GM21576 (cell line): Measurements from ENCODE around the gene FMN2.
"Not testable (repeated sequence)": the region's sequence is repeated elsewhere in the genome, so short reads cannot be mapped to it uniquely, and the experiment has no call there.

Experiments
- ATAC-seq: cut with Tn5 transposase; IDR thresholded peaks from one replicate; pipeline ENCODE4 v1.9.1; 2021; ENCODE audit warnings: mild to moderate bottlenecking, moderate library complexity; ENCODE audit not compliant: unreplicated experiment

FMN2 gene

GRCh38 chr1:240134596-240134995, 42.9 kb downstream of the FMN2 start:
- no peak for ATAC-seq

GRCh38 chr1:240136402-240136801, 44.7 kb downstream of the FMN2 start:
- ATAC-seq, result no peak

- ATAC-seq, result no peak
These were observed 47.2 kb downstream of the FMN2 start for GRCh38 chr1:240138867-240139266.

GRCh38 chr1:240139511-240139910, 47.8 kb downstream of the FMN2 start:
- no peak for ATAC-seq

GRCh38 chr1:240145120-240145519, 53.4 kb downstream of the FMN2 start:
- ATAC-seq, result no peak

- ATAC-seq, result no peak
These were observed 56.6 kb downstream of the FMN2 start for GRCh38 chr1:240148333-240148732.

- no peak for ATAC-seq
These were observed 57.9 kb downstream of the FMN2 start for GRCh38 chr1:240149484-240150094.

- no peak for ATAC-seq
These were observed 59.6 kb downstream of the FMN2 start for GRCh38 chr1:240151136-240151735.

GRCh38 chr1:240152611-240153297, 61.1 kb downstream of the FMN2 start:
- no peak for ATAC-seq

GRCh38 chr1:240155605-240156004, 63.9 kb downstream of the FMN2 start:
- ATAC-seq, result no peak

- no peak for ATAC-seq
These were observed 73.1 kb downstream of the FMN2 start for GRCh38 chr1:240164742-240165141.

GRCh38 chr1:240169188-240169587, 77.5 kb downstream of the FMN2 start:
- ATAC-seq, result no peak

GRCh38 chr1:240170266-240170665, 78.6 kb downstream of the FMN2 start:
- ATAC-seq, result no peak

GRCh38 chr1:240170806-240171205, 79.1 kb downstream of the FMN2 start:
- ATAC-seq, result no peak

- ATAC-seq, result no peak
These were observed 80.2 kb downstream of the FMN2 start for GRCh38 chr1:240171907-240172306.

- no peak for ATAC-seq
These were observed 82.2 kb downstream of the FMN2 start for GRCh38 chr1:240173836-240174235.

- ATAC-seq, result no peak
These were observed 83.1 kb downstream of the FMN2 start for GRCh38 chr1:240174734-240175133.

- no peak for ATAC-seq
These were observed 86.7 kb downstream of the FMN2 start for GRCh38 chr1:240178366-240178765.

GRCh38 chr1:240184682-240185081, 93.0 kb downstream of the FMN2 start:
- ATAC-seq, result not testable (repeated sequence)

- ATAC-seq, result no peak
These were observed 96.5 kb downstream of the FMN2 start for GRCh38 chr1:240188139-240188538.

GRCh38 chr1:240189386-240189989, 97.8 kb downstream of the FMN2 start:
- peak; percentile 79 for ATAC-seq

- no peak for ATAC-seq
These were observed 99.3 kb downstream of the FMN2 start for GRCh38 chr1:240190881-240191401.
